GM12878 (cell line): Measurements from ENCODE around the gene DNAJB6. TPM values are rescaled to one million over a fixed set of nuclear protein-coding genes. Genes with fewer than 3 reads are reported as not detected.

Experiments used
- ATAC-seq: fragments of 200-7000 bp; cut with Tn5 transposase; 3 replicates; pipeline ENCODE4 v1.9.1; 2020; ENCODE audit warnings: mild to moderate bottlenecking, moderate library complexity
- BruUV-seq: library from RNA; stranded (reverse); fragments of 400-500 nt; replicated peaks from 2 replicates; lab custom pipeline; 2021; lab: Mats Ljungman, UMichigan
- CTCF ChIA-PET: fragments of 300-600 bp; sonication (Branson Sonifier 250); formaldehyde crosslinking; extraction: SDS; loops from one replicate; lab custom pipeline; 2021; ENCODE audit warnings: inconsistent platforms; lab: Yijun Ruan, JAX
- POLR2A ChIA-PET: fragments of 350-600 bp; formaldehyde crosslinking; extraction: SDS; loops from one replicate; lab custom pipeline; 2021; ENCODE audit warnings: inconsistent platforms; lab: Charles Lee
- RAD21 ChIA-PET: fragments of 300-600 bp; sonication (Branson Sonifier 250); formaldehyde crosslinking; loops from one replicate; lab custom pipeline; 2023; ENCODE audit warnings: antibody characterized with exemption; ENCODE audit not compliant: unreplicated experiment; lab: Charles Lee
- SMC1A ChIA-PET: fragments of 300-600 bp; sonication (Branson Sonifier 250); formaldehyde crosslinking; loops from one replicate; lab custom pipeline; 2023; ENCODE audit not compliant: unreplicated experiment, uncharacterized antibody; lab: Charles Lee
- DNase-seq: peaks from one replicate; pipeline ENCODE4 v3.0.0-alpha.2; 2011; ENCODE audit warnings: low read depth, low spot score
- FAIRE-seq: peaks from 3 replicates; lab custom pipeline; 2011; peaks lifted over from hg19 to GRCh38; lab: Jason Lieb, UNC
- H2AFZ ChIP-seq: 2 replicates; pipeline ENCODE4 v1.6.0; 2011; ENCODE audit warnings: low read depth, low read length, control low read depth; ENCODE audit not compliant: control insufficient read depth
- H3K27ac ChIP-seq: 2 replicates; pipeline ENCODE4 v1.5.1; 2011; ENCODE audit warnings: control low read depth; ENCODE audit not compliant: control insufficient read depth, insufficient read depth
- H3K27me3 ChIP-seq, 2 experiments: replicated peaks in 1 of 2; 2 replicates each; pipeline versions ENCODE4 v1.6.0 to v1.6.1; 2011; ENCODE audit warnings: low read length in 1 of 2; ENCODE audit not compliant: control insufficient read depth in 2 of 2, insufficient read depth in 2 of 2
- H3K36me3 ChIP-seq, 2 experiments: 2 replicates each; pipeline ENCODE4 v1.5.1; 2011; ENCODE audit warnings: low read length in 1 of 2; ENCODE audit not compliant: control insufficient read depth in 2 of 2, insufficient read depth in 2 of 2
- H3K4me1 ChIP-seq: 2 replicates; pipeline ENCODE4 v1.6.1; 2011; ENCODE audit warnings: mild to moderate bottlenecking, low read length, moderate library complexity, mixed read lengths; ENCODE audit not compliant: control insufficient read depth, insufficient read depth
- H3K4me2 ChIP-seq: 2 replicates; pipeline ENCODE4 v1.6.0; 2011; ENCODE audit warnings: control low read depth; ENCODE audit not compliant: control insufficient read depth, insufficient read depth
- H3K4me3 ChIP-seq: fragments of 200-600 bp; sonication (generic); 2 replicates; pipeline ENCODE4 v1.5.1; 2016
- H3K79me2 ChIP-seq: 2 replicates; pipeline ENCODE4 v1.6.0; 2011; ENCODE audit warnings: low read length; ENCODE audit not compliant: control insufficient read depth, insufficient read depth
- H3K9ac ChIP-seq: 2 replicates; pipeline ENCODE4 v1.8.0; 2011; ENCODE audit warnings: low read length, control low read depth, mixed read lengths; ENCODE audit not compliant: control insufficient read depth, insufficient read depth
- H3K9me3 ChIP-seq: replicated peaks from 3 replicates; pipeline ENCODE4 v1.5.1; 2011; ENCODE audit warnings: mild to moderate bottlenecking, low read length; ENCODE audit not compliant: control insufficient read depth, insufficient read depth
- H4K20me1 ChIP-seq: 2 replicates; pipeline ENCODE4 v1.6.0; 2011; ENCODE audit not compliant: control insufficient read depth, insufficient read depth
- BCL3 ChIP-seq: IDR thresholded peaks from 2 replicates; pipeline ENCODE4 v1.6.1; 2011; ENCODE audit warnings: borderline replicate concordance, low read depth, mild to moderate bottlenecking, moderate library complexity, low read length; ENCODE audit not compliant: insufficient read depth, poor library complexity, severe bottlenecking
- CTCF ChIP-seq, 3 experiments: IDR thresholded peaks in 2 of 3; conservative IDR thresholded peaks in 1 of 3; 2 replicates each; pipeline ENCODE4 v1.5.1; 2011; ENCODE audit warnings: low read depth in 3 of 3, low read length in 3 of 3, mild to moderate bottlenecking in 3 of 3, control low read depth in 2 of 3, moderate library complexity in 2 of 3, inconsistent platforms in 1 of 3, mixed read lengths in 1 of 3; ENCODE audit not compliant: control insufficient read depth in 2 of 3, insufficient read depth in 1 of 3; ENCODE audit errors: extremely low read depth in 1 of 3
- FOXM1 ChIP-seq: IDR thresholded peaks from 2 replicates; pipeline ENCODE4 v1.6.1; 2012; ENCODE audit warnings: low read depth, mild to moderate bottlenecking, inconsistent platforms, low read length, moderate library complexity
- KLF5 ChIP-seq: fragments of 450-650 bp; IDR thresholded peaks from 2 replicates; pipeline ENCODE4 v1.6.1; 2014; ENCODE audit warnings: mild to moderate bottlenecking; ENCODE audit not compliant: partially characterized antibody
- POU2F2 ChIP-seq: IDR thresholded peaks from 3 replicates; pipeline ENCODE4 v1.6.1; 2011; ENCODE audit warnings: low read depth, mild to moderate bottlenecking, low read length, borderline replicate concordance
- RAD21 ChIP-seq: IDR thresholded peaks from 2 replicates; pipeline ENCODE4 v1.6.1; 2011; ENCODE audit warnings: mild to moderate bottlenecking, low read depth, low read length, moderate library complexity; ENCODE audit not compliant: insufficient read depth
- SMC3 ChIP-seq: IDR thresholded peaks from 2 replicates; pipeline ENCODE4 v1.6.1; 2011; ENCODE audit warnings: low read length, improper control_type of control experiment, borderline replicate concordance
- SUPT20H ChIP-seq: IDR thresholded peaks from 2 replicates; pipeline ENCODE4 v1.6.1; 2011; ENCODE audit warnings: low read depth, mild to moderate bottlenecking, low read length, moderate library complexity, borderline replicate concordance; ENCODE audit not compliant: control insufficient read depth
- TCF3 ChIP-seq: IDR thresholded peaks from 2 replicates; pipeline ENCODE4 v1.6.1; 2012; ENCODE audit warnings: low read depth, mild to moderate bottlenecking, low read length, borderline replicate concordance; ENCODE audit not compliant: insufficient read depth
- ZSCAN29 ChIP-seq: fragments of 450-650 bp; IDR thresholded peaks from 2 replicates; pipeline ENCODE4 v1.6.1; 2017; ENCODE audit warnings: mild to moderate bottlenecking, moderate library complexity
- WGBS: methylation state at CpG from one replicate; pipeline ENCODE4 v1.1.6; 2016; ENCODE audit warnings: low lambda C conversion rate; ENCODE audit not compliant: insufficient replicate concordance, insufficient coverage; ENCODE audit errors: missing lambda C conversion rate; 5-methylcytosine and 5-hydroxymethylcytosine counted together
- in situ Hi-C: fragments of 300-500 bp; cut with MboI; formaldehyde crosslinking; loops from 9 replicates; pipeline ENCODE4 v1.14.3; 2018; ENCODE audit warnings: mixed read lengths
- intact Hi-C: fragments of 100-400 bp; cut with micrococcal nuclease; formaldehyde crosslinking; loops from one replicate; pipeline ENCODE4 v1.14.2; 2022; ENCODE audit not compliant: unreplicated experiment
- polyA plus RNA-seq, 11 experiments: library from polyadenylated mRNA; depleted of rRNA in 4 of 11; unstranded in 6 of 11; stranded (reverse) in 5 of 11; fragments of >200 nt; fragmentation: Nextera tagmentation in 4 of 11; fragmentation: Illumina TruSeq in 1 of 11; extraction: Ambion mirVana in 4 of 11; extraction: Trizol in 1 of 11; gene quantifications; 1 replicate in 1 of 11; 2 replicates in 10 of 11; pipeline versions ENCODE4 v1.2.1 to v1.2.3, GENCODE V29; 2011 to 2016; ENCODE audit warnings: inconsistent platforms in 2 of 11, missing spikeins in 2 of 11, low read depth in 1 of 11
- total RNA-seq, 4 experiments: library from RNA; depleted of rRNA in 3 of 4; stranded (reverse); fragments of >200 nt in 3 of 4; fragmentation: Illumina TruSeq in 1 of 4; extraction: Trizol in 1 of 4; gene quantifications; 2 replicates each; pipeline versions ENCODE4 v1.2.1 to v1.2.3, GENCODE V29; 2013 to 2021

The DNAJB6 gene
- total and polyA plus RNA-seq, 10 of the 15 experiments (the other 5 are each of a cell fraction or from before 2014, with no cell fraction given): 34.5 to 117 (median 53.1) TPM

DNA sequence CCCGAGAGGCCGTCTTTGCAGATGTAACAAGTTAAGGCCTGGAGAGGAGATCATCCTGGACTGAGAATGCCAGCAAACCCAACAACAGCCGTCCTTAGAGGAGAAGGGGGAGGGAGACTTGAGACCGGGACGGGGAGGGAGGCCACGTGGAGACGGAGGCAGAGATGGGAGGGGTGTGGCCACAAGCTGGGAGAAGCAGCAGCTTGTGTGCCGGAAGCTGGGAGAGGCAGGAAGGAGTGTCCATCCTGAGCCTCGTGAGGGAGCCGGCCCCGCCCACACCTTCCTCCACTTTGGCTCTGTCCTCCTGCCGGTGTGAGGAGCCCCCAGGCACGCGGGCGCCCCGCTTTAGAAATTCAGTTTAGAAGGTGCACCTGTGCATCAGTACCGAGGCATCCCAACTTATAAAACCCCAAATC, 95.7 kb downstream of the DNAJB6 start (continued):
- TF ChIP-seq KLF5: no peak
- no peak for TF ChIP-seq SUPT20H
- TF ChIP-seq, all 136 proteins: peak for 0

- SMC1A ChIA-PET: interaction anchor here (0.6 to 1.0 kb wide), 2 partner anchors 41 to 127 kb away, joined by 3 to 4 read pairs; no protein-coding TSS in a partner anchor
- Histone ChIP-seq H3K79me2 (no peaks in the 10 kb centered on the region), H3K4me1 (no peaks in the 10 kb centered on the region), H4K20me1 (no peaks in the 10 kb centered on the region), H2AFZ (peak overlapping the region; percentile 63; the same call in 1 of the 2 replicates), H3K27ac (no peak overlapping the region), H3K27me3 (no peaks in the 10 kb centered on the region), H3K4me3 (no peak overlapping the region), H3K36me3 (no peaks in the 10 kb centered on the region), H3K9ac (no peak overlapping the region), H3K9me3 (no peaks in the 10 kb centered on the region), H3K4me2 (peak overlapping the region; percentile 64)
- intact Hi-C loops: loop anchor here (2.0 kb wide), 1 partner anchor 1544 kb away; no protein-coding TSS in a partner anchor
- no TSS peak for BruUV-seq
- in situ Hi-C loops: no loop called here
- DNase-seq (no peak), FAIRE-seq (no peak), ATAC-seq (peak; percentile 81)
- CTCF ChIA-PET: interaction anchor here (1.1 kb wide), 1 partner anchor 42 kb away, joined by 3 read pairs; no protein-coding TSS in a partner anchor
- TF ChIP-seq TCF3 (peak; percentile 31; the same call in 1 of the 2 replicates), CTCF (IDR thresholded peaks at IDR 0.05 in 2 of 3, conservative IDR thresholded peaks at IDR 0.05 in 1 of 3; ENCODE audit: control insufficient read depth in 2 of 3, extremely low read depth in 1 of 3, insufficient read depth in 1 of 3, low read depth in 3 of 3, low read length in 3 of 3) (peak; percentile 63 to 69 (median 68); a peak in 5 of 6 replicates), POU2F2 (0 out of 3 replicates have a peak, but pooled peaks have one; percentile 13), SMC3 (peak; percentile 57), RAD21 (peak; percentile 64), ZSCAN29 (no peak), BCL3 (peak; percentile 91), FOXM1 (no peak)
- RAD21 ChIA-PET: interaction anchor here (1.4 kb wide), 1 partner anchor 1544 kb away, joined by 4 read pairs; no protein-coding TSS in a partner anchor
- POLR2A ChIA-PET: no interaction called here
- WGBS: 16% methylated on average over 18 of the region's 18 CpGs
Measured at GRCh38 chr7:157432957-157433576, 96.3 kb downstream of the DNAJB6 start.
